ENCODE measurements around the gene LMBR1L. TPM values are rescaled to one million over a fixed set of nuclear protein-coding genes. Genes with fewer than 3 reads are reported as not detected.

The LMBR1L gene, protein sequence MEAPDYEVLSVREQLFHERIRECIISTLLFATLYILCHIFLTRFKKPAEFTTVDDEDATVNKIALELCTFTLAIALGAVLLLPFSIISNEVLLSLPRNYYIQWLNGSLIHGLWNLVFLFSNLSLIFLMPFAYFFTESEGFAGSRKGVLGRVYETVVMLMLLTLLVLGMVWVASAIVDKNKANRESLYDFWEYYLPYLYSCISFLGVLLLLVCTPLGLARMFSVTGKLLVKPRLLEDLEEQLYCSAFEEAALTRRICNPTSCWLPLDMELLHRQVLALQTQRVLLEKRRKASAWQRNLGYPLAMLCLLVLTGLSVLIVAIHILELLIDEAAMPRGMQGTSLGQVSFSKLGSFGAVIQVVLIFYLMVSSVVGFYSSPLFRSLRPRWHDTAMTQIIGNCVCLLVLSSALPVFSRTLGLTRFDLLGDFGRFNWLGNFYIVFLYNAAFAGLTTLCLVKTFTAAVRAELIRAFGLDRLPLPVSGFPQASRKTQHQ
- 75.0 and 82.4 TPM in 2 replicates for total RNA-seq

DNA sequence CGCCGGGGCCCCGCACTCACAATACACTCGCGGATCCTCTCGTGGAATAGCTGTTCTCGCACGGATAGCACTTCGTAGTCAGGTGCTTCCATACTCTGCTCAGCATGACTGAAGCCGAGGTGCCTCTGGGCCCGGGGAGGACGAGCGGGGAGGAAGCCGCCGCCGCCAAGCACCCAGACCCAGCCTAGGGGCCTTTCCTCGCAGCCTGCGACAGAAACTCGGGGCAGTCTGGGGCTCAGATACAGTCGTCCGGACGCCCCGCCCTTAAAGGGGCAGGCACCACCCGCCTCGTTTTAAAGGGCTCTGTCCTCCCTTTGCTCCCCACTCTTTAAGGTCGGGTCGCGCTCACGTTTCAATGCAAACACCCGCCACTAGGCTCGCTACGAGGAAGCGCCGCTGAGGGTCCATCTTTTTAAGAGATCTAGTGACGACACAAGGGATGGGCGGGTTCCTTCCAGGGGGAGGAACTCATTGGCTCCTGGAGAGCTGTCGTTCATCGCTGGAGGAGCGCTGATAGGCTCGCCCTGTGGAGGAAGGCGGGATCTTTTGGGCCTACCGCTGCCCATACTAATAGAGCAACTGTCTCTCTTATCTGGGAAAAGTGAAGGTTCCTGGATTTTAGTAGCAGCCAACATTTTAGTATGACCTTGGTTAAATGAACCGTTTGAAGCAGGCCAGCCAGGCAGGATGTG, at the start of gene LMBR1L:
TSS of gene LMBR1L (minus strand) at position 384 of the 692 bp plus-strand sequence. CDS start at position 92, 292 bp downstream.

DNA sequence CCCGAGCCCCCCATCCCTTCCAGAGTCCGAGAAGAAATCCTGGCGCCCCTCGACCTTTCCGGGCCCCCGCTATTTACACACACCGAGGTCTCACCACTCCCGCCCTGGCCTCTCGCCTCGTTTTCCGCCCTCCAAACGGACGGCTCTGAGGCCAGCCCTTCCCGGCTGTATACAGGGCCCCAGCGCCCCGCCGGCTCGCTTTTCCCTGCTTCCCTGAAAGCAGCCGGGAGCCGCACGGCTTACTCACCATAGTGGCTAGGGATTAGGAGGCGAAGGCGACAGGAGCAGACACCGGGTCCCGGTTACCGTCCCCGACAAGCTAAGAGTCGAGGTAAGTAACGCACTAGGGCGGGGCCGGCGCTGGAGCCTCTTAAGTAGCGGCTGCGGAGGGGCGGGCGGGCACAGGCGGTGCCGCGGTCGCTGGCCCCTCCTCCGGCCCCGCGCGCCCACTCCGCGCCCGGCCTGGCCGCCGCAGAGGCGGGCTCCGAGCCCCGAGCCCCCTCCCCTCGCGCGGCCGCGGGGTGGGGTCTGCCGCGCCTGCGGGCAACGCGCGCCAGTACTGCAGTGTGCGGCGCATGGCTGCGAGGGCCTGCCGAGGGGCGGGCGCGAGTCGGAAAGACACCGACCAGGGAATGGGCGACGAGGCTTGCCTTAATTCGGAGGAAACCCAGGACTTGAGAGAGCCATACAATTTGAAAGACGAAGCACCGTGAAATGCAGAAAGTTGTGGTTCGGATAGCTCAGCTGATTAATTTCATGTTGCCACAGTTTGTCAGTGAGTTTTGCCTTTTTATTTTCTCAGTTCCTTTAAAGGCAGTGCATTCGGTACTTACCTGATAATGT, 20.6 kb upstream of the LMBR1L start, which contains the start of gene TUBA1B:
TSS of gene TUBA1B (minus strand) at position 345 of the 843 bp plus-strand sequence. CDS start at position 250, 95 bp downstream.

DNA sequence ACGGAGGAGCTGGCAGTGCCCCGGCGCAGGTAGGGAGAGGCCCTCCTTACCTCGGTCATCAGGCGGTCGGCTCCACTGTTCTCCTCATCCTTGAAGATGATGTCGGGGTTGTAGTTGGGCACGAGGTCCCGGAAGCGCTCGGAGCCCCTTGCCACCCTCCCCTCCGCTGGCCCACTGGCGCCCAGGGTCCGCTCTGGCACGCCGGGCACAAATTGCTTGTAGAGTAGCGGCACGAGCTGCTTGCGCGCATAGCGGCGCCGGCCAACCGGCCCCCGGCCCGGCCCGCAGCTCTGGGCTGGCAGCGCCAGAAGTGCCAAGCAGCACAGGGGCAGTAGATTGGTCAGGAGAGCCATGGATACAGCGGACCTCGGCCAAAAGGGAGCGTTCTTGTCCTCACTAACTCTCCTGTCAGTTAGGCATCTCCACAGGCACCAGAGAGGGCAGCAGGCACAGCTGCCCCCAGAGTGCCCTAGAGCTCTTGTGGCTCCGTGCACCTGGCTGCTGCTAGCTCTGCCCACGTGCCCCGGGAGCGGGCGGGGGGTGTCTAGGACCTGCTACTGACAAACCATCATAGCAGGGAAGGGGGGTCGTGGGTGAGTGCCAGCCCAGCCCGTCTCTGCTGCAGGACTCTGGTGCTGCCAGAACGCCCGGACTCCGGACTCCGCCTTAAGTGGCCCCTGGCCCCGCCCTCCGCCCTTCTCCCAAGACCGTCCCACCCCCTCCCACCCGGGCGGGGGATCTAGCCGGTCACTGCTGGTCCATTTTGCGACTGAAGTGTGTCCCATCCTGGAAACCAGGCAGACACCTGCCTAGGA, 16.3 kb downstream of the LMBR1L start, which contains the start of gene DHH:
TSS of gene DHH (minus strand) at position 642 of the 815 bp plus-strand sequence. CDS start at position 353, 289 bp downstream.

DNA sequence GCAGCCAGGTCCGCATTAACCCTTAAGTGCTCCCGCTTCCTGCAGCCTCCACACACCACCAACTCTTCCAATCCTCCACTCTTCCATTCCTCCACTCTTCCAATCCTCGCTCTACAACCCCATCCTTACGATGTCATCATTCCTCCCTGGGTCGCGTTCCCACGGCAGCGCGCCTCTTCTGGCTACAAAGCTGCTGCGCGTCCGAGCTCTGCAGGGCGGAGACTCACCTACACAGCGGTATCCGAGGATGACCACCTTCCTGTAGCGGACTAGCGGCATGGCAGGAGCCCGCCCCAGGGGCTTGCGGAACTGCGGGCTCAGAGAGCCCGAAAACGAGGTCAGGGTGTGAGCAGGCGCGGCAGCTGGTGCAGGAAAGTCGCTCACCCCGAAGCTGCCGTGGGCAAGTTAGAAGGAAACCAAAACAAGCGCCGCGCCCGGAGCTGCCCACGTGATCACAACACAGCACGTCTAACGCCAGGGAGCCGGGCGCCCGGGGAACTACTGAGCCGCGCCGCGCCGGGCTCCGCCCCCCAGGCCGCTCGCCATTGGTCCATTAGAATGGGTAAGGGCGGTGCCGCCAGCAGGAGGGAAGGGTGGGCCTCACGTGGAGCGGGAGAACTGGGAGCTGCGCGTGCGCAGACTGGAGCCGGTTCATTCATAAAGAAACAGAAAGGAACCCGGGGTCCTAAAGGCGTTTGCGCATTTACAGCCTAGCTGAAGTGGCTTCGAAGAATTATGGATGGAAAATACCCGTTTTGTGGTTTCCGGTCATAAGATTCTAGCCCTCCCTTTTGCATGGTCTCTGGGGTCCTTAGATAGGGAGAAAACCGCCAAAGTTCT, 40.9 kb downstream of the LMBR1L start, which contains the start of gene RHEBL1:
TSS of gene RHEBL1 (minus strand) at position 473 of the 840 bp plus-strand sequence. CDS start at position 279, 194 bp downstream.

DNA sequence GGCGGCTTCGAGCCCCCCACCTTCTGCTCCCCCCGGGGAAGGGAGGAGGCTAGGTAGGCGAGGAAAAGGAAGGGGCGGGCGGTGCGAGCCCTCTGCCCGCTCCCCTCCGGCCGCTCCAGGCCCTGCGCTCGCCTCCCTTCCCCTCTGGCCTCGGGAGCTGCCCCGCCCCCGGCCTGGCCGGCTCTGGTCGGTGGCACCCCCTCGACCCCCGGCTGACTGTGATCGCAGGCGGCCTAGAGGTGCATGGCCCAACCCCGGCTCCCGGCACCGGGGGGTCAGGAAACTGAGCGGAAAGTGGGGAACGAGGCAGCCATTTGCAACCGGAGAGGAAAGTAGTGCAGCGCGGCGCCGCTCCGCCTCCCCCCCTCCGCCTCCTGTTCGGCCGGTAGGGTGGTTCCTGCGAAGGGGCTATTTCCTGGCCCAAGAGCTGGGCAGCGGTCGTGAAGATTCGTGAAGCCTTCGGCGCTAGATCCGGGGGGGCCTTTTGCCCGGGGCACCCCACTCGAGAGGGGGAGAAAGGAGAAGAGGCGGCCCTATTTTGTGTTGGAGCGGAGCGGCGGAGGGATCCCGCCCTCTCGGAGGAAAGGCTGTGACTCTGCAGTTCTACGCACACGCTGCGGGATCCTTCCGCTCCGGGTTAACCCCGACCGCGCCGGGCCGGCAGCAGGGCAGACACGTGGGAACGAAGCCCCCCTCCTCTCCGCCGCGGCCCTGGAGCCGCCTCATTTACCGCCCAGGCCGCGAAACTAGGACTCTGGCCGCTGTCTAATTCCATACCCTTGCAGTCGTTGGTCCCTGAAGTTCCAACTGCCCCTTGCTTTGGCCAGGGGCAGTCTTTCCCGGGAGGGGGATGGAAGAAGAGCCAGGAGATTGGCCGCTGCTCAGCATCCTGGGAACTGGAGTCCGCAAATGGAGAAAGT, 50.1 kb downstream of the LMBR1L start, which contains the start of gene KMT2D:
TSS of gene KMT2D (minus strand) at position 558 of the 920 bp plus-strand sequence. CDS start 5,470 bp downstream, outside the sequence.

Other genes with a start within 250 kb of the LMBR1L start
- gene RND1, start 245.0 kb downstream of the LMBR1L start, total RNA-seq, result 2.1 and 2.4 TPM in 2 replicates
- 8.3 and 11.5 TPM in 2 replicates for gene FKBP11, start 185.4 kb downstream of the LMBR1L start, total RNA-seq
- gene ARF3, start 153.4 kb downstream of the LMBR1L start, total RNA-seq, result 39.1 and 40.5 TPM in 2 replicates
- gene WNT10B, start 139.1 kb downstream of the LMBR1L start, total RNA-seq, result under 0.01 TPM in 2 replicates
- gene WNT1, start 132.5 kb downstream of the LMBR1L start, total RNA-seq, result not detected in 2 replicates
- 0.09 and 0.11 TPM in 2 replicates for gene DDN, start 111.5 kb downstream of the LMBR1L start, total RNA-seq
- gene PRKAG1, start 92.1 kb downstream of the LMBR1L start, total RNA-seq, result 39.0 and 44.7 TPM in 2 replicates
- 22.3 and 33.5 TPM in 2 replicates for gene KMT2D, start 50.1 kb downstream of the LMBR1L start, total RNA-seq
- gene RHEBL1, start 40.9 kb downstream of the LMBR1L start, total RNA-seq, result 0.76 and 1.2 TPM in 2 replicates
- gene DHH, start 16.0 kb downstream of the LMBR1L start, total RNA-seq, result 0.26 and 0.33 TPM in 2 replicates
- 428 and 433 TPM in 2 replicates for gene TUBA1B, start 20.5 kb upstream of the LMBR1L start, total RNA-seq
- 454 and 466 TPM in 2 replicates for gene TUBA1A, start 78.2 kb upstream of the LMBR1L start, total RNA-seq
- 79.7 and 102 TPM in 2 replicates for gene TUBA1C, start 154.2 kb upstream of the LMBR1L start, total RNA-seq
- gene PRPH, start 184.3 kb upstream of the LMBR1L start, total RNA-seq, result not detected in 2 replicates
- 1.5 and 2.2 TPM in 2 replicates for gene TROAP, start 212.4 kb upstream of the LMBR1L start, total RNA-seq
- gene C1QL4, start 226.3 kb upstream of the LMBR1L start, total RNA-seq, result not detected in 2 replicates
- 0.22 and 0.52 TPM in 2 replicates for gene DNAJC22, start 236.0 kb upstream of the LMBR1L start, total RNA-seq